CD8-positive, alpha-beta memory T cell (primary cell): ENCODE data around the gene FSTL4. TPM values are rescaled to one million over a fixed set of nuclear protein-coding genes. Genes with fewer than 3 reads are reported as not detected.

ENCODE experiments used
- CTCF ChIA-PET: fragments of 350-600 bp; sonication (Branson Sonifier 250); formaldehyde crosslinking; loops from one replicate; lab custom pipeline; 2021; ENCODE audit warnings: antibody characterized with exemption; lab: Charles Lee
- POLR2A ChIA-PET: fragments of 350-600 bp; sonication (Branson Sonifier 250); formaldehyde crosslinking; loops from one replicate; lab custom pipeline; 2021; ENCODE audit warnings: antibody characterized with exemption; lab: Charles Lee
- DNase-seq, 5 donors: peaks; one replicate each; pipeline versions ENCODE4 v3.0.0 to v3.0.0-alpha.2; 2020 to 2022; ENCODE audit warnings: mixed read lengths in 1 of 5
- H3K27ac ChIP-seq: one replicate; pipeline ENCODE4 v1.7.0; 2013; ENCODE audit warnings: low read depth, mild to moderate bottlenecking, low read length, moderate library complexity
- H3K27me3 ChIP-seq: 2 replicates; pipeline ENCODE4 v1.7.0; 2013; ENCODE audit warnings: low read length, mild to moderate bottlenecking; ENCODE audit not compliant: insufficient read depth, poor library complexity, severe bottlenecking
- H3K36me3 ChIP-seq: 2 replicates; pipeline ENCODE4 v1.7.0; 2013; ENCODE audit warnings: mild to moderate bottlenecking, low read length, moderate library complexity; ENCODE audit not compliant: insufficient read depth
- H3K4me1 ChIP-seq: 2 replicates; pipeline ENCODE4 v1.7.0; 2013; ENCODE audit warnings: mild to moderate bottlenecking, low read length, moderate library complexity; ENCODE audit not compliant: insufficient read depth
- H3K4me3 ChIP-seq: 2 replicates; pipeline ENCODE4 v1.7.0; 2013; ENCODE audit warnings: mild to moderate bottlenecking, low read length
- H3K9me3 ChIP-seq: 2 replicates; pipeline ENCODE4 v1.7.0; 2013; ENCODE audit warnings: mild to moderate bottlenecking, low read length
- H3K27ac Mint-ChIP-seq, 8 donors: one replicate each; pipeline ENCODE4 v1.8.0; 2020 to 2021; ENCODE audit warnings: mixed read lengths in 8 of 8, mild to moderate bottlenecking in 6 of 8, inconsistent platforms in 3 of 8, moderate library complexity in 3 of 8
- H3K27me3 Mint-ChIP-seq, 2 donors: one replicate each; pipeline ENCODE4 v1.8.0; 2020 to 2021; ENCODE audit warnings: mixed read lengths in 2 of 2, mild to moderate bottlenecking in 1 of 2, moderate library complexity in 1 of 2
- H3K36me3 Mint-ChIP-seq, 3 donors: one replicate each; pipeline ENCODE4 v1.8.0; 2020 to 2021; ENCODE audit warnings: mixed read lengths in 3 of 3, inconsistent platforms in 1 of 3, mild to moderate bottlenecking in 1 of 3
- H3K4me1 Mint-ChIP-seq, 3 donors: one replicate each; pipeline ENCODE4 v1.8.0; 2020 to 2021; ENCODE audit warnings: mixed read lengths in 3 of 3, inconsistent platforms in 1 of 3, mild to moderate bottlenecking in 1 of 3
- H3K4me3 Mint-ChIP-seq, 7 donors: one replicate each; pipeline ENCODE4 v1.8.0; 2020 to 2021; ENCODE audit warnings: mixed read lengths in 7 of 7, mild to moderate bottlenecking in 6 of 7, moderate library complexity in 4 of 7, inconsistent platforms in 2 of 7
- H3K9me3 Mint-ChIP-seq, 5 donors: one replicate each; pipeline ENCODE4 v1.8.0; 2020 to 2022; ENCODE audit warnings: mixed read lengths in 5 of 5, mild to moderate bottlenecking in 3 of 5, moderate library complexity in 2 of 5, inconsistent platforms in 1 of 5
- polyA plus RNA-seq: library from polyadenylated mRNA; unstranded; fragments of 300-500 nt; fragmentation: Illumina TruSeq; gene quantifications from one replicate; pipeline ENCODE4 v1.2.3, GENCODE V29; 2021
- total RNA-seq, 2 experiments: library from RNA; stranded (reverse); gene quantifications; one replicate each; pipeline ENCODE4 v1.2.3, GENCODE V29; 2021

Gene FSTL4
- total and polyA plus RNA-seq, 3 experiments from 2014 or later: 0.33 TPM; not detected in 2

- Histone ChIP-seq H3K27ac (no peak overlapping the region), H3K36me3 (no peaks in the 10 kb centered on the region), H3K4me3 (no peak overlapping the region), H3K4me1 (no peaks in the 10 kb centered on the region), H3K27me3 (no peaks in the 10 kb centered on the region), H3K9me3 (no peaks in the 10 kb centered on the region)
- H3K4me3 Mint-ChIP-seq: no peak overlapping the region
- no peaks in the 10 kb centered on the region for H3K4me1 Mint-ChIP-seq
- CTCF ChIA-PET: no interaction called here
- H3K36me3 Mint-ChIP-seq: peaks cover 0 to 2% (median 0%) of the 10 kb centered on the region in 3 donors
- no peak for DNase-seq
- H3K27me3 Mint-ChIP-seq: peaks cover 0 to 19% of the 10 kb centered on the region in 2 donors
- no peak overlapping the region for H3K27ac Mint-ChIP-seq
- POLR2A ChIA-PET: no interaction called here
- no peaks in the 10 kb centered on the region for H3K9me3 Mint-ChIP-seq
These were observed 258.6 kb downstream of the FSTL4 start for GRCh38 chr5:133353741-133354140.

DNA sequence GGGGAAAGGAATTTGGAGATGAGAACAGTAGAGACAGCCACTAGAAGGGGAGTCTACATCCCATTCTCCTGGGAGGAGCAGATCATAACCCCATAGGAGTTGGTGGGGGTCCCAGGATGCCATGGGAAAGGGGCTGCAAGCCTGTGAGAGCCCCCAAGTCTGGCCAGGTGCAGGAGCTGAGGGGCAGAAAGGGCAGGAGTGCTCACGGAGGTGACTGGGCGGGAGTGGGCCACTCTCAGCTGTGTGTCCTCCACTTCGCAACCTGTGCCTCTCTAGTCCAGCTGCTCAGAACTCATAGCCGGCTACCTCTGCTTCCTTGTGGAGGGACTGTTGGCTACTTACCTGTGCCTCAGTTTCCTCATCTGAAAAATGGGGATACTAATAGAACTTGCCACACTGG, 263.9 kb downstream of the FSTL4 start:
- POLR2A ChIA-PET: no interaction called here
- no peaks in the 10 kb centered on the region for H3K27me3 ChIP-seq
- Mint-ChIP-seq H3K4me1 (no peaks in the 10 kb centered on the region), H3K27ac (no peak overlapping the region), H3K9me3 (no peaks in the 10 kb centered on the region), H3K27me3 (peaks cover 11 to 35% of the 10 kb centered on the region in 2 donors), H3K4me3 (no peak overlapping the region), H3K36me3 (no peaks in the 10 kb centered on the region)
- H3K4me3 ChIP-seq: no peak overlapping the region
- H3K9me3 ChIP-seq: no peaks in the 10 kb centered on the region
- CTCF ChIA-PET: no interaction called here
- no peaks in the 10 kb centered on the region for H3K36me3 ChIP-seq
- DNase-seq: no peak
- no peak overlapping the region for H3K27ac ChIP-seq
- H3K4me1 ChIP-seq: no peaks in the 10 kb centered on the region

DNA sequence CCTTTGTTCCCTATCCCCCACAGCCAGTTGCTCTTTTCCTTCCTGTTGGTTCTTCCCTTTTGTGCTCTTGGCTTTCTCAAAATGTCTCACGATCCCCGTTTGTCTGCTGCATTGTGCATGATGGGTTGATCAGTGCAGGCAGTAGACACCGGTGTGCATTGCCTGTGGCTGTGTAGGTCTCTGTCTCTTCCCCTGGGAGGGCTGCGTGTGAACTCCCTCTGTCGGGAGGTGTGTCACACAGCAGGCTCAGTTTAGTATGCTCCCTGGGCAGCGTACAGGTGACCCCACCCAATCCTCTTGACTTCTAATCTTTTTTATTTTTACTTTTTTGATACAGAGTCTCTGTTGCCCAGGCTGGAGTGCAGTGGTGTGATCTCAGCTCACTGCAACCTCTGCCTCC, 265.3 kb downstream of the FSTL4 start:
- no peak for DNase-seq
- Mint-ChIP-seq H3K27me3 (peaks cover 11 to 31% of the 10 kb centered on the region in 2 donors), H3K4me1 (no peaks in the 10 kb centered on the region), H3K27ac (no peak overlapping the region), H3K36me3 (no peaks in the 10 kb centered on the region), H3K9me3 (no peaks in the 10 kb centered on the region), H3K4me3 (no peak overlapping the region)
- Histone ChIP-seq H3K27ac (no peak overlapping the region), H3K4me3 (no peak overlapping the region), H3K9me3 (no peaks in the 10 kb centered on the region), H3K27me3 (no peaks in the 10 kb centered on the region), H3K4me1 (no peaks in the 10 kb centered on the region), H3K36me3 (no peaks in the 10 kb centered on the region)
- ChIA-PET CTCF (no interaction called here), POLR2A (no interaction called here)

DNA sequence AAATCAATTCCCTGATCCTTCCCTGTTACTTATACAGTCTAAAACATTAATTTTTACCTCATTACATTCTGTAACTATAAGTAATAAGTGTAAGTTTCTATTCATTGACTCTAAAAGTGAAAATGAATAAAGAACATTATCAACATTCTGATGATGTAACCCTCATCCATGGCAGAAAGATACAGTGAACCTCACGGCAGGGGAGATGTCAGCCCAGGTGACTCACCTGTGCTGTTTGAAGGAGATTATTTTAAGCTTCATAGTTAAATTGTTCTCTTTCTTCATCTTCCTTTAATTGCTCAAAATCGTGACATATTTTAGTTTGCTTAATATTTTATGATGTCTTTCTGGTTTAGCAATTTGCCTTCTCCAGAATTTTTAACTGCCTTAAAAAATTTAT, 268.1 kb downstream of the FSTL4 start:
- no peak overlapping the region for H3K4me3 ChIP-seq
- peaks cover 11 to 19% of the 10 kb centered on the region in 2 donors for H3K27me3 Mint-ChIP-seq
- H3K36me3 Mint-ChIP-seq: no peaks in the 10 kb centered on the region
- no peaks in the 10 kb centered on the region for H3K4me1 ChIP-seq
- H3K27ac Mint-ChIP-seq: no peak overlapping the region
- DNase-seq: no peak
- H3K36me3 ChIP-seq: no peaks in the 10 kb centered on the region
- no peaks in the 10 kb centered on the region for H3K27me3 ChIP-seq
- H3K9me3 Mint-ChIP-seq: no peaks in the 10 kb centered on the region
- no peak overlapping the region for H3K27ac ChIP-seq
- H3K4me3 Mint-ChIP-seq: no peak overlapping the region
- no peaks in the 10 kb centered on the region for H3K4me1 Mint-ChIP-seq
- no peaks in the 10 kb centered on the region for H3K9me3 ChIP-seq
- CTCF ChIA-PET: no interaction called here
- POLR2A ChIA-PET: no interaction called here

- Histone ChIP-seq H3K27ac (no peak overlapping the region), H3K36me3 (no peaks in the 10 kb centered on the region), H3K27me3 (no peaks in the 10 kb centered on the region), H3K9me3 (no peaks in the 10 kb centered on the region), H3K4me1 (no peaks in the 10 kb centered on the region), H3K4me3 (no peak overlapping the region)
- no peaks in the 10 kb centered on the region for H3K4me1 Mint-ChIP-seq
- peaks cover 13% of the 10 kb centered on the region in 2 donors for H3K27me3 Mint-ChIP-seq
- POLR2A ChIA-PET: no interaction called here
- DNase-seq: peak in 1 of 5 donors; percentile 10
- H3K36me3 Mint-ChIP-seq: no peaks in the 10 kb centered on the region
- no peak overlapping the region for H3K4me3 Mint-ChIP-seq
- CTCF ChIA-PET: no interaction called here
- no peaks in the 10 kb centered on the region for H3K9me3 Mint-ChIP-seq
- no peak overlapping the region for H3K27ac Mint-ChIP-seq
These were observed 269.1 kb downstream of the FSTL4 start for GRCh38 chr5:133343196-133343595.

GRCh38 chr5:133341915-133342710, 270.2 kb downstream of the FSTL4 start:
- DNase-seq: no peak
- no peaks in the 10 kb centered on the region for H3K27me3 ChIP-seq
- Mint-ChIP-seq H3K36me3 (no peaks in the 10 kb centered on the region), H3K9me3 (no peaks in the 10 kb centered on the region), H3K4me1 (no peaks in the 10 kb centered on the region), H3K27me3 (peaks cover 8 to 12% of the 10 kb centered on the region in 2 donors), H3K4me3 (no peak overlapping the region), H3K27ac (no peak overlapping the region)
- POLR2A ChIA-PET: no interaction called here
- CTCF ChIA-PET: no interaction called here
- no peaks in the 10 kb centered on the region for H3K9me3 ChIP-seq
- no peak overlapping the region for H3K27ac ChIP-seq
- H3K4me3 ChIP-seq: no peak overlapping the region
- H3K4me1 ChIP-seq: no peaks in the 10 kb centered on the region
- H3K36me3 ChIP-seq: no peaks in the 10 kb centered on the region

DNA sequence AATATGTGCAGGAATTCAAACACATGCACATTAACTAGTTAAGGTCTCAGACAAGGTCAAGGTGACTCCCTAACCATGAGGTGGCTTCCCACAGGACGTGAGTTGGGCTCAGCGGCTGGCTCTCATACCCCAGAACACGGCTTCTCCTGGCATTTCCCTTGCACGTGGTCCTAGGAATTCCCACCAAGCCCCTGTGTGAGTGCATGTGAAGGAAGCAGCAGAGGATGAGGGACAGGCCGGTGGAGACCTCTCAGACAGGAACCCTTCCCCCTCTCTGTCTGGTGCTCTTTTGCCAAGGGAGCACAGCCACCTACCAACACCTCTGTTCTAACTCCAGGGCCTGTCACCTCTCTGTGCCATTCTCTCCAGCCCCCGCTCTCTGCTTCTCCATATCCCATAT, 271.0 kb downstream of the FSTL4 start:
- H3K27me3 ChIP-seq: no peaks in the 10 kb centered on the region
- no peak overlapping the region for H3K4me3 ChIP-seq
- Mint-ChIP-seq H3K27ac (no peak overlapping the region), H3K27me3 (peaks cover 5 to 8% of the 10 kb centered on the region in 2 donors), H3K9me3 (no peaks in the 10 kb centered on the region), H3K36me3 (no peaks in the 10 kb centered on the region), H3K4me1 (no peaks in the 10 kb centered on the region), H3K4me3 (no peak overlapping the region)
- no peak overlapping the region for H3K27ac ChIP-seq
- ChIA-PET POLR2A (no interaction called here), CTCF (no interaction called here)
- no peaks in the 10 kb centered on the region for H3K9me3 ChIP-seq
- DNase-seq: no peak
- no peaks in the 10 kb centered on the region for H3K4me1 ChIP-seq
- H3K36me3 ChIP-seq: no peaks in the 10 kb centered on the region

DNA sequence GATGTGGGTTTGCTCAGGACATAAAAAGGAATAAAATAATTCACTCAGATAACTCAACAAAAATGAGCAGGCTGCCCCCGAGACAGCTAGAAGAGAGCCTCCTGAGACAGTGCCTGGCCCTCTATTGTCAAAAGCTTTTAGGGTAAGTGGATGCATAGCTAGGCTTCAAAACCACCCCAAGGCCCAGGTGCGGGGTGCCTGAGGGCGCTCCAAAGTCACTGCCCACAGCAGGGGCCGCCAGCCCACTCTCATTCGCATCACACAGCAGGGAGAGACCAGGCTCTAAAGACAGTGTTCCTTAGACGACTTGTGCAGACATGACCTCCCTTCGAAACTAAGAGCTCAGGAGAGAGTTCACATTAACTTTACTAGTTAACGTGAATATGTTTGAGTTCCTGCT, 271.5 kb downstream of the FSTL4 start:
- ChIA-PET POLR2A (no interaction called here), CTCF (no interaction called here)
- H3K9me3 ChIP-seq: no peaks in the 10 kb centered on the region
- H3K27me3 ChIP-seq: no peaks in the 10 kb centered on the region
- no peaks in the 10 kb centered on the region for H3K4me1 ChIP-seq
- Mint-ChIP-seq H3K4me1 (no peaks in the 10 kb centered on the region), H3K27me3 (peaks cover 5% of the 10 kb centered on the region in 2 donors), H3K27ac (no peak overlapping the region), H3K36me3 (no peaks in the 10 kb centered on the region), H3K4me3 (no peak overlapping the region), H3K9me3 (no peaks in the 10 kb centered on the region)
- H3K36me3 ChIP-seq: no peaks in the 10 kb centered on the region
- H3K4me3 ChIP-seq: no peak overlapping the region
- no peak overlapping the region for H3K27ac ChIP-seq
- no peak for DNase-seq
